GM19043 (cell line): Measurements from ENCODE around the gene SH2D1B.
A peak's percentile ranks its signal among the peaks of the same experiment; 100 is the strongest.
"Not testable (repeated sequence)": the region's sequence is repeated elsewhere in the genome, so short reads cannot be mapped to it uniquely, and the experiment has no call there.

Source experiments
- ATAC-seq: cut with Tn5 transposase; IDR thresholded peaks from one replicate; pipeline ENCODE4 v1.9.1; 2021; ENCODE audit warnings: low read depth; ENCODE audit not compliant: unreplicated experiment

Gene SH2D1B

GRCh38 chr1:162365284-162366020 is 46.5 kb downstream of the SH2D1B start:
- ATAC-seq: no peak

- no peak for ATAC-seq
Measured at GRCh38 chr1:162364498-162364897, 47.4 kb downstream of the SH2D1B start.

- no peak for ATAC-seq
Measured at GRCh38 chr1:162363823-162364222, 48.1 kb downstream of the SH2D1B start.

DNA sequence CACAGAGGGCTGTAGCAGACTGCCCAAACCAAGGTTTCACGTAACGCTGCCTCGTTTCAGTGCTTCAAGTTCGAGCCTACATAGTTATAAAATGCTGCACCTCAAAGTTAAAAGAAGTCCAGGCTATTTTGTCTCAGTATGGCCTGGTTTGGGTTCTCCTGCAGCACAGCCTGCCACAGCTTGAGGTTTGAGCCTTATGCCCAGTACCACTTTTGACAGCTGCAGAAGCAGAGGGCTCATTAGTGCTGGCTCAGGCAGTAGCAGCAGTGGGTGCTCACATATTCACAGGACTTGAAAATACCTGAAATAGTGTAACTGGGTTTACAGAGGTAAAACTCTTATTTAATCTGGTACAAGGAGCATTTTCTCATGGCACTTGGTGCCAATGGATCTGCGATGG is 50.6 kb downstream of the SH2D1B start:
- ATAC-seq: peak; percentile 46

- ATAC-seq: no peak
Measured at GRCh38 chr1:162360874-162361260, 51.1 kb downstream of the SH2D1B start.

GRCh38 chr1:162360237-162360873 is 51.6 kb downstream of the SH2D1B start:
- no peak for ATAC-seq

DNA sequence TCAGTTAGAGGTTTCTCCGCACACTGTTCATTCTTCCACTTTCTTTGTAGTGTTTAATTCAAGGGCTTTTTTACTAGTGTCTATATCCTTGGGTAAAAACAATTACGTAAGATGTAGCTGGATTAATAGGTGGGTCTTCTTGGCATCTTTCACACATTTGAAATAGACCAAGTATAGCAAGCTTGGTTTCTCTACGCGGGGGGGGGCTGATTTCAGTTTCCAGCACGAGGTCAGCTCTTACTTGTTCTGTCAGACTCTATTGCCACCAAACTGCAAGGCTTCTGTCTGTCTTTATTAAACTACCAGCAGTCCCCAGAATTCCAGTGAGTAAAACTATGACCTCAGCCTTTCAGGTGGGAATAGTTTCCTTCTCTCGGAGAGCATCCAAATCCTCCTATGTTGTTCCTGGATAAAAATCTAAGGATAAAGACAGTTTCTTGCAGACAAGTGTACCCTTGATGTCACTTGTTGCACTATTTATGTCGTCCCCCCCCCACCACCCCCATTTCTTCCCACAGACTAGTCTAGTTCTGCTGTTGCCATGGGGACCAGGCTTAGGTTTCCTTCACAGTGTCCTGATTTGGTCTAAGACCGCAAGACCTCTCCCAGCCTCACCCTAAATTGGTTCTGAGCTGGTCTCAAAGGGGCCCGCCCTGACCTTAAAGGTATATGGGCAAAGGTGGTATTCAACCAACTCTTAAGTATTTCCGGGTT is 52.3 kb downstream of the SH2D1B start:
- no peak for ATAC-seq

DNA sequence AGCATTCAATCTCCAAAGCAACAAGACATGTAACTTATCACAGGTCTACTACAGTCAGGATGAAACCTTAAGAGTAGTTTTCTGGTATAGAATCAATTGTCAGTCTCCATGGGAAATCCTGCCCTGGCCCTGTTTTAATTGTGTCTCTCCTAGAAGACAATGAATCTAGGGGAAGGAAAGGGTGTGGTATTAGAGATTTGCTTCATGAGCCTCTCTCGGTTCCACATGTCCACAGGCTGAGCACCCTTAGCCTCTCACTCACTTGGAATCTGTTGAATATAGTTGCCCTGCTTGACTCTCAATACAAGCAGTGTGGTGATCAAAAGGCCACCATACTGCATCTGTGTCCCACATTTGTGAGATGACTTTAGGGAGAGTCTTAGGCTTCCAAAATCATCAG is 53.0 kb downstream of the SH2D1B start:
- ATAC-seq: no peak

- no peak for ATAC-seq
Measured at GRCh38 chr1:162357681-162358266, 54.2 kb downstream of the SH2D1B start.

- ATAC-seq: no peak
Measured at GRCh38 chr1:162353702-162354101, 58.2 kb downstream of the SH2D1B start.

DNA sequence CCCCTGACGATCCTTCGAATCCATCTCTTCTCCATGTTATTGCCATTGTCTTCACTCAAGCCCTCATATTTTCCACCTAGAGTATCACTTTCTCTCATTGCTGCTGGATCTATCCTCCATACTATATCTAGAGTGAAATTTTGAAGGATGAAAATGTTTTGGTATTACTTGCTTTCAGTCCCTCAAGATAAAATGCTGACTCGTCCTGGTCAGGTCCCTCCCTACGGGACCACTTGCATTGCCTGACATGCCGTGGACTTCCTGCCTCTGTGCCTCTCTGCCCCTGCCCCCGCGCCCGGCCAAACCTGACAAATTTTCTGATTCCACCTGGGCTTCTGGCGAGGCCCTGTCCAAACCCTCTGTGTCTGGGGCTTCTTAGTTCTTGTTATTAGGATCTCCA is 58.9 kb downstream of the SH2D1B start:
- ATAC-seq: no peak

DNA sequence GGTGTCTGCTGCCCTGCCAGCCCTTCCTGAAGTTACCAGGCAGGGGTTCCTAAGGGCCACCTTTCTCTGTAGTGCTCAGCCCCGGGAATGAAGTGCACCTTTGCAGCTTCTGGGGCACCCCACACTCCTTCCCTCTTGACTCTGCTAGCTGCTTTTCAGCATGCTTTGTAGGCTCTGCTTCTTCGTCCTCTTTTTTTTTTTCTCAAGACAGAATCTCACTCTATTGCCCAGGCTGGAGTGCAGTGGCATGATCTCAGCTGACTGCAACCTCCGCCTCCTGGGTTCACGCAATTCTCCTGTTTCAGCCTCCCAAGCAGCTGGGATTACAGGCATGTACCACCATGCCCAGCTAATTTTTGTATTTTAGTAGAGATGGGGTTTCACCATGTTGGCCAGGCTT is 60.1 kb downstream of the SH2D1B start:
- ATAC-seq: not testable (repeated sequence)

GRCh38 chr1:162351246-162351842 is 60.6 kb downstream of the SH2D1B start:
- no peak for ATAC-seq

DNA sequence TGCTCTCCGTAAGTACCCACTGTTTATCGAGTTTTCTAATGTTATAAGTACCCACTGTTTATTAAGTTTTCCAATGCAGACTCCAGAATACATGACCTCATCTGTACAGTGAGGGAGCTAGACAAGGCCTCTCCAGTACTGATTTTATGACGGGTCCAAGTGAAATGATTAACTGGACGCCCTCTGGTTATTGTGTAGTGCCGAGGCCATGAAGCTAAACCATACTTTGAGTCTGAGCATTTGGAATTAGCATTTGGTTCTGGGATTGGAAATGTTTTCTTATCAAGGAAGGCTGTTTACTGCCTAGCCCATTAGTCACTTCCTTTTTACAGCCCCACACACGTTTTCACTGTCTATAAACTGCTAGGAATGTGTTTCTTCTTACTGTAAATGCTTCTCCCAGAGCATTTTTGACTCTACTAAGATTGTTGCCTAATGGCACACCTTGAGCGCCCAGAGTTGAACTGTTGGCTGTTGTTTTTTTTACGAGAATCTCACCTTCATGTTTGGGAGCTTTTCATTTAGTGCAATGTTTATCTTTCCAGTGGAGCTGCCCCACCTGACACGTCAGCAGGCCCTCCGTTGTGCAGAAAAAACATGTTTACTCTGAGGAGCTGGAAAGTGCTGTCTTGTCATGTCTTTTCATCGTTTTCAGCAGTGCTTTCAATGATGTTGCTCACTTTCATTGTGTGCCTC is 62.2 kb downstream of the SH2D1B start:
- ATAC-seq: no peak

DNA sequence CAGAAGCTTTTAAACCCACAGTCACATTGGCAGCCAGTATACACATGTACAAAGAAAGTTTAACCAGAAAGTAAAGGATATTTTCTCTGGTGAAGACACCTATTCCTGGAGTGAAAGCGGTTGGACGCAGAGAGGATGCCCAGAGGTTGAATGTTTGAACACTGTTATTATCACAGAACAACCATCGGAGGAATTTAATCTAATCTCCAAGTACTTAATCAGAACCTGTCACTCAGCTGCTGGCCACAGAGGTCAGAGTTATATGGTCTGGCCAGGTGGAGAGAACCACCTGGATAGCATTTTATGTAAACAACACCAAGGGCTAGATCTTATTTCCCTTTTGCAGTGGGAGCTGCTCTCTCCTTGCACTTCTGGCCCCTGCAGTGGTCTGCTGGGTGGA is 64.7 kb downstream of the SH2D1B start:
- no peak for ATAC-seq
